Left forelimb (tissue), 1 donor: Measurements from ENCODE around the gene BPIFB3.
"Not testable (repeated sequence)": the region's sequence is repeated elsewhere in the genome, so short reads cannot be mapped to it uniquely, and the experiment has no call there.

Experiments
- DNase-seq: peaks from one replicate; pipeline ENCODE4 v3.0.0-alpha.2; 2018; ENCODE audit warnings: low spot score

The BPIFB3 gene

DNA sequence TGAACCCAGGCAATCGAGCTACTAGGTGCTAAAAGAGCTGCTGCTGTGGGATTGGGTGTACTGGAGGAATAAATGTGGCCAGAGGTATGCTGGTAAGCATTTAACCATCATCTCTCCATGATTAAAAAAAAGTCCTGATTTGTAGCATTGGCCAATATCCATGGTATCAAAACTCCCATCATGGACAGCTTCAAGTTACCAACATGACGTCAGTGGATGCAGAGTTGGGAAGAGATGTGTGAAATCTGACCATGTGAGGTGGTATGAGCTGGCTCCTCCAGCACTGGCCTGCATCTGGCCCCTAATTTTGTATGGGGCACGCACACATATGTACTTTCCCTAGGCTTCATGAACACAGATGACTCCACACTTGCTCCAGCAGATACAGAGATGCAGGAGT is 37.4 kb downstream of the BPIFB3 start:
- no peak for DNase-seq

DNA sequence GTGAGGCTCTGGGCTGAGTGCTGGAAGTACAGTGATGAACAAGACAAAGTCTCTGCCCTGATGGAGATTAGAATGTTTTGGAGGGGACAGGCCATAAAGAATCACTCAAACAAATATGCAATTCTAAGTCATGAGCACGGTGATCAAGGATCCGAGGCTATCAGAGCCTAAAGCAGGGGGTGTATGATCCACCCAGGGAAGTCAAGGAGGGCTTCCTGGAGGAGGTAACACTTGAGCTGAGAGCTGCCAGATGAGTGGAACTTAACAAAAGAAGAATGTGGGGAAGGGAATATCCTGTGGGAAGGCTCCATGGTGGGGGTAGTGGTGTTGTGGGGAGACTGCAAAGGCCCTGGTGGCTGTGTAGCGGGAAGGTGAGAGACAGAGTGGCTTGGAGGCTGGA is 38.0 kb downstream of the BPIFB3 start:
- no peak for DNase-seq

DNA sequence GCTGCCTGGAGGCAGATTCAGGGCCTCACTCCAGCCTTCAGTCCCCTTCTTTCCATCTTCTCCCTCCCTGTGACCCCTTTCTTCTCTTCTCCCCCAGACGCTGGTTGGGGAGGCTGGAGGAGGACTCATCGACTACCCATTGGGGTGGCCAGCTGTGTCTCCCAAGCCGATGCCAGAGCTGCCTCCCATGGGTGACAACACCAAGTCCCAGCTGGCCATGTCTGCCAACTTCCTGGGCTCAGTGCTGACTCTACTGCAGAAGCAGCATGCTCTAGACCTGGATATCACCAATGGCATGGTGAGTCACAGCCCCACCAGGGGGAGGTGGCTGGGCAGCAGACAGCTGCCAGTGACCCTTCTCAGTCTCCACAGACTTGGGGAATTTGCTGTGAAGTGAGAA is 38.7 kb downstream of the BPIFB3 start:
- no peak for DNase-seq

DNA sequence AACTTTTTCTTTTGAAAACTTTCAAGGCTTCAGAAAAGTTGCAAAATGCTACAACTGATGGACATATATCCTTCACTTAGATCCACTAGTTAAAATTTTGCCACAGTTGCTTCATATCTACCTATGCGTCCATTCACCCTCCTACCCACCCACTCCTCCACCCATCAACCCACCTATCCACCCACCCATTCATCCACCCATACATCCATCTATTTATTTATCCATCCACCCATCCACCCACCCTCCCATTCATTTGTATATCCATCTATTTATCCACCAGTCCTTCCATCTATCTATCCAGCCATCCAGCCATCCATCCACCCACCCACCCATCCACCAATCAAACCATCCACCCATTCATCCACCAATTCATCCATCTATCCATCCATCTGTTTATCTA is 39.4 kb downstream of the BPIFB3 start:
- DNase-seq = no peak

DNA sequence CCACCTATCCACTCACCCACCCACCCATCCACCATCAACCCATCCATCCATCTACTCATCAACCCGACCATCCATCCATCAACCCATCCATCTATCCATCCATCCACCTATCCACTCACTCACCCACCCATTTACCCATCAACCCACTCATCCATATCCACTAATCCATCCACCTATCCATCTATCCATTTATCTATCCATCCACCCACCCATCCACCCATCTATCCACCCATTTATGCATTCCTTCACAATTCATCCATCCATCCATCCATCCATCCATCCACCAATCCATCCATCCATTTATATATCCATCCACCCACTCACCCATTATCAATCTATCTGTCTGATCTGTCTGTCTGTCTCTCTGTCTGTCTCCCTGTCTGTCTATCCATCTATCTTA is 39.9 kb downstream of the BPIFB3 start:
- no peak for DNase-seq

DNA sequence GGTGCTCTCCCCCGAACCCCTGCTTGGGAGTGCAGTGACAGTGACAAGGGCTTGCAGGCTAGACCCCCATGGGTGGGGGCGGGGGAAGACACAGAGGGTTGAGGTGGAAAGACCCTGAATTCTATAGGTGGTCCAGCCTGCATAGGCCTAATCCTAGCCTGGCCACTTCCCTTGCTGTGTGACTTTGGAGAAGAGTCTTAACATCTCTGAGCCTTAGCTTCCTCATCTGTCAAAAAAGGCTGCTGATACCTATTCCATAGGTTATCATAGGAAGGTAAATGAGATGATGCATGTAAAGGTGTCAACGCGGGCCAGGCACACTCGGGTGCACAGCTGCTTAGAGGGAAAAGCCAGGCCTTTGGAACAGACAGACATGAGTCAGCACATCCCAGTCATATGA is 41.5 kb downstream of the BPIFB3 start:
- DNase-seq = no peak

DNA sequence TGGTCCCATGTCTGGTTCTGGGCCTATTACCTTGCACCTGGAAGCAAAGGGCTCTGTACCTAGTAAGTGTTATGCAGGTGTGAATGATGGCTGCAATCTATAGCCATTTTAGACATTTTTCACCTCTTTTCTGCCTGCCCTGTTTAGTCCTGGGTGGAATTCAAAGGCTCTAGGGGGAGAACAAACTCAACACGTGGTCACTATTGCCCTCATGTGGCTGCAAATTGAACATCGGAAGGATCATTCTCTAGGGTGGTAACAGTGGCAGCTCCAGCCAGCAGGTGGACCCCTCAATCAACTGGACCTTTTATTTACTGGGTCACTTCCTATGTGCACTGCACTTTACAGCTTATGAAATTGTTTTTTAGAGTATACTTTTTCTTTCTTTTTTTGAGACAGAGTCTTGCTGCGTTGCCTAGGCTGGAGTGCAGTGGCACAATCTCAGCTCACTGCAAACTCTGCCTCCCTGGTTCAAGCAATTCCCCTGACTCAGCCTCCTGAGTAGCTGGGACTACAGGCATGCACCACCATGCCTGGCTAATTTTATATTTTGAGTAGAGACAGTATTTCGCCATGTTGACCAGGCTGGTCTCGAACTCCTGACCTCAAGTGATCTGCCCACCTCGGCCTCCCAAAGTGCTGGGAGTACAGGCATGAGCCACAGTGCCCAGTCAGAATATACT is 42.3 kb downstream of the BPIFB3 start:
- not testable (repeated sequence) for DNase-seq

DNA sequence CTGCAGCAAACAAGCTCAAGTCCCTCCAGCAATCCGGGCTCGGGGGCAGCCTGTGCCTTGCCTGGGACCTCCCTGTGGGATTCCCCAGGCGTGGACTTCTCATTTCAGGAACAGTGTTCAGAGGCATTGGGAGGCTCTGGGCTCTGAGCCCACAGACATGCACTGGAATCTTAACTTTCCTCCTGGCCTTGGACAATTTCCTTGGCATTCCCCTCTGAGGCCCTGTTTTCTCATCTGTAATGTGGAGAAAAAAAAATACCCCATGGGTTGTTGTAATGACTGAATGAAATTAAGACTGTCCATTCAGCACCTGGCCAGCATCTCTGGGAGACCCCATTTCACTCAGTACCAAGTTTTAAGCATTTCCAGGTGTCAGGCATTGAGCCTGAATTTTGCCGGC is 43.3 kb downstream of the BPIFB3 start:
- no peak for DNase-seq

DNA sequence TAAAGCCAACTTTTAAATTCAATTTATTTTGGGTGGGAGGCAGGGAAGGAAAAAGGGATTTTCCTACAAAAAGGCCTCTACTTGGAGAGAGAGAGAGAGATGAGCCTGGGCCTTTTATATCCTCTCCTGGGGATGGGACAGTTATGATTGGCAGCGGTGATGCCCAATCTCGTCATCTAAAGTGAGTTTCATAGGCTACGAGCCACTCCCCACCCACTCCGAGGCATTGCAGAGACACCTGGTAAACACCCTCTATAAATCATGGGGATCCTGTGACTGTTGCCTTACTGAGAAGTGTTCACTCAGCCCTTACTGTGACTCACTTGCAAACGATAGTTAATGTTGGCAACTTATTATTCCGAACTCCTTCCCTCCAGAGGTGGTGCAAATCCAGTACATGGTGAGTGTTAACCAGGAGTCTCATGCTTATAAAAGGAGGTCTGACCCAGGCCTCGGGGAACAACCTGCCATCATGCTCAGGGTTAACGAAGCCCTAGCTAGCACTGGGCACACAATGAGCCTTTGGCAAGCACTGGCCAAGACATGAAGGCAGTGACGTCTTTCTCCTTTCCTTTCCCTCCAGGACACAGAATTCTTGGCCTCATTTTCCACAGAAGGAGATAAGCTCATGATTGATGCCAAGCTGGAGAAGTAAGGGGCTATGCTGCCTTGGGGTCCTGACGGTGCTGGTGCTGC is 46.3 kb downstream of the BPIFB3 start:
- DNase-seq = no peak

DNA sequence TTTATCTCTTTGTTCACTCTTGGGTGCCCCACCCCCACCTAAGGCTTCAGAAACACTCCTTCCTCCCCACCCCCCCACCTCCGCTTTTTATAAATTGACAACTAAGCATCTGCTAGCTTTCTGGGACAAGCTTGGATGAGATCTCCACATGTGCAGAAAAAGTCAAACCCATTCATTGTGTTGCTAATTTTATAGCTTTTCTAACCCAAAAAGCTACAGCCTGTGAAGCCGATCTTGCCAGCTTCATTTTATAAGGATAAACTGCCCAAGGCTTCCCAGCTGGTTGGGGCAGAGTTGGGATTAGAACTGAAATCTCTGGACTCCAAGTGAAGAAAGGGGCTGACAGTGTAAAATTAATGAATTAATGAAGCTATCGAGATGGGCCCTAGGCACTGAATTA is 49.9 kb downstream of the BPIFB3 start:
- no peak for DNase-seq

DNA sequence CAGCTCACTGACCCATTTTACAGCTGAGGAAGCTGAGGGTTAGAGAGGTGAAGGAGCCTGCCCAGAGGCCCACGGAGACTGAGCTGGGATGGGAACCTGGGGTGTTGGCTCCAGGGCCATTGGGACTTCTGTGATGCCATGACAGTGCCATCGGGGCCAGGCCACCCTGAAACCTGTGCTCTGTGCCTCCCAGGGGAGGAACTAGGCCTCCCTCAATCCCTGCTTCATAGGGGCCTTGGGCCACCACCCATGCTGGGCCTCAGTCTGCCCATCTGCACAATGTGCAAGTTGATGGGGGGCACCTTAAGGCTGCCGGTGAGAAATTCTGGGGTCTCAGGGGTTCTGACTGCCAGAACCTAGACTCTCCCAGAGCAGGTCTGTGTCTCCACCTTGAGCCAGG is 50.6 kb downstream of the BPIFB3 start:
- DNase-seq = no peak

DNA sequence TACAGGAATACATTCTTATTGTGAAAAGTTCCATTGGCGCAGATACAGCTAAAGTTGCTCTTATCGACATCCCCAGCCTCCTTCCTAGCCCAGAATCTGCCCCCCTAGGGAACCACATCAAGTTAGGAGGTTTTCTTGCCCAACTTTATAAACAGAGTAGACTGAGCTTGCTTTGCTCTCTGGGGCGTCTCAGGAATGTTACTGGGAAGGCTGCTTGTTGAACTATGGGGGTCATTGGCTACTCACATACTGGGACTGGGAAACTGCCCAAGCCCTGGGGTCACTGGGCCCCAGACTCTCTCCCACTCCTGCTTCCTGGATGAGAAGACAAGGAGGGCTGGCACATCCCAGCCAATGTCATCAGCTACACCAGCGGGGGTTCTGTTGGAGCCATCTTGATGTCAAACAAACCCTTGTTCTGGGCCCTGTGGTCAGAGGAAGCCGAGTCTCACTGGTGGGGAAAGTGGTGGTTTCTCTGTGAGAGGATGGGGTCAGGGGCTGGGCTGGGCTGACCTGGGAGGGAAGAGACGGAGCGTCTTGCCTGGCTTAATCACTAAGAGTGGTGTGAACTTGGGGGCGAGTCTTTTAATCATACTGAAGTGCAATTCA is 51.7 kb downstream of the BPIFB3 start:
- no peak for DNase-seq

DNA sequence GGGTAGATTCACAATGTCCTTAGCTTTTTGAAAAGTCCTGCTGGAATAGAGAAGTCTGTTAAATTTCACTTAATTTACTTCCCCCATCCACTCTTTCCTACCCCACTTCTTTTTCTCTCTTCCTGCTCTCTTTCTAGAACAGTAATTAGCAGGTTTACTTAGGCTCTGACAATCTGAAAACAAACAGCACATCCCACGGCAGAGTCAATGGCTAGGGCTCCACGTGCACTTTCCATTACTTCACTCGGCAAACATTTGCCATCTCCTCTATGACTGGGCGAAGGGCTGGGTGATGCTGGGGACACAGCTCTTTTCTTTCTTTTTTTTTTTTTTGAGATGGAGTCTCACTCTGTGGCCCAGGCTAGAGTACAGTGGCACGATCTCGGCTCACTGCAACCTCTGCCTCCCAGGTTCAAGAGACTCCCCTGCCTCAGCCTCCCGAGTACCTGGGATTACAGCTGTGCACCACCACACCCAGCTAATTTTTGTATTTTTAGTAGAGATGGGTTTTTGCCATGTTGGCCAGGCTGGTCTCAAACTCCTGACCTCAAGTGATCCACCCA is 52.4 kb downstream of the BPIFB3 start:
- not testable (repeated sequence) for DNase-seq

DNA sequence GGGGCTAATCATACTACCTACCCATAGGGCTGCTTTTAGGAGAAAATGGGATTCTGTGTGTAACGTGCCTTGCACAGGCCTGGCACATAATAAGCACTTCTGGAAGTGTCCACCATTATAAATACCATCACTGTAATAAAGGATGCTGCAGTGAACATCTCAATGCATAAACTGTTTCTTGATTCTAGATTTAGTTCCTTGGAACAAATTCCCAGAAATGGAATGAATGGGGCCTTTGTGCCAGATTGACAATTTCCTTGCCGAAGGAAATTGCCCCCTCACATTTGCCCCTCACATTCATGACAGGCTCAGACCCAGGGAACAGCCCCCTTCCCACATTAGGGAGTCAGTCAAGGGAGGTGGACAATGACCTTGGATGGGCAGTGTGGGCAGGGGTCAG is 55.0 kb downstream of the BPIFB3 start:
- no peak for DNase-seq

DNA sequence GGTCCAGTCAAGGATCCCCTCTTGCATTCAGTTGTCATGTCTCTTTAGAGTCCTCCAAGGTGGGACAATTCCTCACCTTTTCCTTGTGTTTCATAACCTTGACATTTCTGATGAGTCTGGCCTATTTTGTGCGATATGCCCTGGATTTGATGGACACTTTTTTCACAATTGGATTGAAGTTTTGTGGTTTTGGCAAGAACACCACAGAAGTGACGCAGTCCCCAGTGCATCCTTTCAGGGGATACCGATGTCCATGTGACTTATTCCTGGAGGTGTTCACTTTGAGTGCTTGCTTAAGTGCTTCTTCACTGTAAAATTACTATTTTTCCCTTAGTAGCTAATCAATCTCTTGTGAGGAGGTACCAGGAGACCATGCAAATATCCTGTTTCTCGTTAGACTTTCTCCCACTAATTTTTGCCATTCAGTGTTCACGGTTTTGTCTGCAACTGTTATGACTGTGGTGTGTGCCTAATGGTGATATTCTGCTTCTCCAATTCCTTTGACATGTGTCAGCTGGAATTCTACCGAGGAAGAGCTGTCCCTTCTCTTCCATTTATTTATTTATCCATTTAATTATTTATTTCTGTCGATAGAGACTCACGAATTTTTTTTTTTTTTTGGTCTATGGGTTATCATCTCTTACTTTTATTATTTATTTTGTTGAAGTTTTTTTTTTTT is 56.6 kb downstream of the BPIFB3 start:
- no peak for DNase-seq

DNA sequence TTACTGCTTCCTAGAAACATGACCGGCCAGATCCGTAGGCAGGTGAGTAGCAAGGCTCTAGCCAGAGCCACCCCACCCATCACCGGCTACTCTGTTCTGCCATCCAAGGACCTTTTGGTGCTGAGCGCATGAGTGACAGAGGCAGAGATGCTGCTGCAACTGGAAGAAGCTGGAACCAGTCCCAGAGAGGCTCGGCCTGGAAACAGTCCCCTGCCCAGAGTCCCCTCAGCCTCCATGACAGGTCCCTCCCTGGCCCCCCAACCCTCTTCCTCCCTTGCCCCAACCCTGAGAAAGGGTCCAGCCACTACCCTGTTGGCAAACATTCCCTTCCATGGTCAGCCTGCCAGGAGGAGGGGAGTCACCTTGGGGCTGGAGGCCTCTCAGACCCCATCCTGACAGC is 57.6 kb downstream of the BPIFB3 start:
- DNase-seq = no peak

DNA sequence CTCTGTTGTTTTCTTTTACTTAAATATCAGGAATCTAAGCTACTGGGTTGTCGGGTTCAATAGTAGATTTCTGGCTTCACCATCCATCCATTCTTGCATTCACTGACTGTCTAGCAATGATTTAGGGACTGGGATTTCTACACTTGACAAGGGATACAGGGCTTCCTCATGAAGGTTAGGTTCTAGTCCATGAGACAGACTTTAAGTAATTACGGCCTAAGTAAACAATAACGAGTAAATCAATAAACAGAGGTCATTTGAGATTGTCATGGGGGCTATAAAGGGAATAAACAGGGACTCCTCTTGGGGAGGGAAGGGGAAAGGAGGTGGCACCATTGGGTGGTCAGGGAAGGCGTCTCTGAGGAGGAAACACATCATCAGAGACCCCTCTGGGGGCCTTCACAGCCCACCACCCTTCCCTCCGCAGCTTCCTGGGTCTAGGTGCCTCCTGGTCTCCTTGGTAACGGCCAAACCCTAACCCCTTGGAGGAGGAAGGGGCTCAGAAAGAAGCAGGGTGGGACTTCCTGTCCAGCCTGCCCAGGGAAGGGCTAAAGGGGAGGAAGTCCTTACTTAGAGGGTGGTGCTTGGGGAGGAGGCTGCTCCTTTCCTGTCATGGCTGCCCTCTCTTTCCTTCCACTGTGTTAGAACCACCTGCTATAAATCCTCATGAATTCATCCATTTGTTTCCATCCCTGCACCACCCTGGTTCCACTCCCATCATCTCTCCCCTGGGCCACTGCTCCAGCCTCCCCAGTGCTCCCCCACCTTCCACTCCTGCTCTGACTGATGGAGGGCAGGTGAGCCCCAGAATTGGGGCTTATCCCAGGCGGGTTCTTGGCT is 59.1 kb downstream of the BPIFB3 start:
- DNase-seq = no peak

DNA sequence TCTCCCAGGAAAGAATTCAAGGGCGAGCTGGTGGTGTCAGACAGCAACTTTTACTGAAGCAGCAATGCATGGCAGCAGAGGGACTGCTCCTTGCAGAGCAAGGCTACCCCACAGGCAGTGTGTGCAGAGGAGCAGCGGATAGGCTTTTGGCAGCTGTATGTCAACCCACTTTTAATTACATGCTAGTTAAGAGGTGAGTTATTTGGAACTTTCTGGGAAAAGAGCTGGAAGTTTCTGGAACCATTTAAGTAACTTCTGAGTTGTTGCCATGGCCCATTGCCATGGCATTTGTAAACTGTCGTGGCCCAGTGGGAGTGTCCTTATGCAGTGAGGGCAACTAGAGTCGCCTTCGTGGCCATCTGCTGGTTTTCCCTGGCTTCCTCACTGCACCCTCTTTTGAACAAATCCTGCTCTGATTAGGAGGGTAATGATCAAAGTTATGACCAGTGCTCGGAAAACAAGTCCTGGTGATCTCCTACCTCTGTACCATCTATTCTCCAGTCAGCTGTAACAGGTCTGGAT is 59.7 kb downstream of the BPIFB3 start:
- no peak for DNase-seq

DNA sequence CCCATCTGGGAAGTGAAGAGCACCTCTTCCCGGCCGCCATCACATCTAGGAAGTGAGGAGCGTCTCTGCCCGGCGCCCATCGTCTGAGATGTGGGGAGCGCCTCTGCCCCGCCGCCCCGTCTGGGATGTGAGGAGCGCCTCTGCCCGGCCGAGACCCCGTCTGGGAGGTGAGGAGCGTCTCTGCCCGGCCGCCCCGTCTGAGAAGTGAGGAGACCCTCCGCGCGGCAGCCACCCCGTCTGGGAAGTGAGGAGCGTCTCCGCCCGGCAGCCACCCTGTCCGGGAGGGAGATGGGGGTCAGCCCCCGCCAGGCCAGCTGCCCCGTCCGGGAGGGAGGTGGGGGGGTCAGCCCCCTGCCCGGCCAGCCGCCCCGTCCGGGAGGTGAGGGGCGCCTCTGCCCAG is 61.8 kb downstream of the BPIFB3 start:
- DNase-seq = not testable (repeated sequence)

DNA sequence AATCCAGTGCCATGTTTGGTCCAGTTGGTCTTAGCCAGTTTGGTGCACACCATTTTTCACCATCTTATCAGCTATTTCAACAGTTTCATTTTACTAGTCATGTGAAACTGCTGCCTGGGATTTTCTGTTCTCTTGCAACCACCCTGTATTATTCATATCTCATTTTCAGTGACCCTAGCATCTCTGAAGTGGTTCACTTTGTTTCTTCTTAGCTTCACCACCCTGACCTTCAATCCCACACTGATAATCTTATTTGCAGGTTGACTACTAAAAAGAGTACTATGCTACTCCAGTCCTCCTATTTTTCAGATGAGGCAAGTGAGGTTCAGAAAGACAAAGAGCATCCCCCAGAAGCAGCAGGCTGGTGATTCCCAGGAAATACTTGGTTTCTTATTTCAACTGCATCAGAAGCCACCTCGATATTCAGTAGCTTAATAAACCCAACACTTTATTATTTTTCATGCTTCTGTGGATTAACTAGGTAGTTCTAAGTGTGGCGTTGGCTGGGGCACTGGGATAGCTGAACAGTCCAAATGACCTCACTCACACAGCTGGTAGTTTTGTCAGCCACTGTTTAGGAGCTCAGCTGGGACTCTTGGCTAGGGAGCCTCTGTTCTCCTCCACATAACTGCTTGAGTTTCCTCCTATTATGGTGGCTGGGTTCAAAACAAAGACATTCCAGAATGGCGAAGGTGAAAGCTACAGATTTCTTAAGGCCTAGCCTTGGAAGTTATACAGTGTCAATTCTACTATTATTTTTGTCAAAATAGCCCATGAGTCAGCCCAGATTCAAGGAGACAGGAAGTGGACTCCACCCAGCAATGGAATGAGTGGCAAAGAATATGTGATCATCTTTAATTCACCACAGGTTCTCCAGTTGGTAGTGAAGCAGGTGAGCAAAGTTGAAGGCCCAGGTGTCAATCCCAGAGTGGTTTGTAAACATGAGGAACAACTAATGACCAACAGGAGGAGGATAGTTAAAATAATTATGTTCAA is 66.3 kb downstream of the BPIFB3 start:
- no peak for DNase-seq
